ENCODE results near the gene PEMT.

DNA sequence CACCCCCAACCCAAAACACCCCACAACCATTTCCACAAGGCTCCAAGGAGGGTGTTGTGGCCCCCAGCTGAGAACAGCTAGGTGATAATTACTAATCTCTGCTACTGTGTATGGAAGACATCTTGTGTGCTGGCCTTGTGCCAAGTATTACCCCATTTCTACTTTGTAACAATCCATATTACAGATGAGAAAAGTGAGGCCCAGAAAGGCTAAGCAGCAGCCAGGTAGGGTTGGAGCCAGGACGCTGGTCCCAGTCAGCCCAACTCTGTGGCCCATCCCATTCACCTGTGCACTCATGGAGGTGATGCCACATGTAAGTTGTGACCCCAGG lies 12.4 kb upstream of the PEMT start:
- TF ChIP-seq, protein P1, sequence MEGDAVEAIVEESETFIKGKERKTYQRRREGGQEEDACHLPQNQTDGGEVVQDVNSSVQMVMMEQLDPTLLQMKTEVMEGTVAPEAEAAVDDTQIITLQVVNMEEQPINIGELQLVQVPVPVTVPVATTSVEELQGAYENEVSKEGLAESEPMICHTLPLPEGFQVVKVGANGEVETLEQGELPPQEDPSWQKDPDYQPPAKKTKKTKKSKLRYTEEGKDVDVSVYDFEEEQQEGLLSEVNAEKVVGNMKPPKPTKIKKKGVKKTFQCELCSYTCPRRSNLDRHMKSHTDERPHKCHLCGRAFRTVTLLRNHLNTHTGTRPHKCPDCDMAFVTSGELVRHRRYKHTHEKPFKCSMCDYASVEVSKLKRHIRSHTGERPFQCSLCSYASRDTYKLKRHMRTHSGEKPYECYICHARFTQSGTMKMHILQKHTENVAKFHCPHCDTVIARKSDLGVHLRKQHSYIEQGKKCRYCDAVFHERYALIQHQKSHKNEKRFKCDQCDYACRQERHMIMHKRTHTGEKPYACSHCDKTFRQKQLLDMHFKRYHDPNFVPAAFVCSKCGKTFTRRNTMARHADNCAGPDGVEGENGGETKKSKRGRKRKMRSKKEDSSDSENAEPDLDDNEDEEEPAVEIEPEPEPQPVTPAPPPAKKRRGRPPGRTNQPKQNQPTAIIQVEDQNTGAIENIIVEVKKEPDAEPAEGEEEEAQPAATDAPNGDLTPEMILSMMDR (conservative IDR thresholded peaks at IDR 0.05; ENCODE audit: low read depth in 2 of 2), result no peak
- no peak for TF ChIP-seq EZH2 (IDR thresholded peaks at IDR 0.05; ENCODE audit: low read depth, unreplicated experiment)
- no peak for TF ChIP-seq POLR2AphosphoS5 (IDR thresholded peaks at IDR 0.05; ENCODE audit: low read depth)
- TF ChIP-seq EZH2phosphoT487 (IDR thresholded peaks at IDR 0.05; ENCODE audit: unreplicated experiment), result no peak
- no peak for TF ChIP-seq JUNB (IDR thresholded peaks at IDR 0.05; ENCODE audit: unreplicated experiment)
- TF ChIP-seq CREB1 (CRISPR knock-in tag; IDR thresholded peaks at IDR 0.05; ENCODE audit: low read depth), result no peak
- TF ChIP-seq, protein P2, sequence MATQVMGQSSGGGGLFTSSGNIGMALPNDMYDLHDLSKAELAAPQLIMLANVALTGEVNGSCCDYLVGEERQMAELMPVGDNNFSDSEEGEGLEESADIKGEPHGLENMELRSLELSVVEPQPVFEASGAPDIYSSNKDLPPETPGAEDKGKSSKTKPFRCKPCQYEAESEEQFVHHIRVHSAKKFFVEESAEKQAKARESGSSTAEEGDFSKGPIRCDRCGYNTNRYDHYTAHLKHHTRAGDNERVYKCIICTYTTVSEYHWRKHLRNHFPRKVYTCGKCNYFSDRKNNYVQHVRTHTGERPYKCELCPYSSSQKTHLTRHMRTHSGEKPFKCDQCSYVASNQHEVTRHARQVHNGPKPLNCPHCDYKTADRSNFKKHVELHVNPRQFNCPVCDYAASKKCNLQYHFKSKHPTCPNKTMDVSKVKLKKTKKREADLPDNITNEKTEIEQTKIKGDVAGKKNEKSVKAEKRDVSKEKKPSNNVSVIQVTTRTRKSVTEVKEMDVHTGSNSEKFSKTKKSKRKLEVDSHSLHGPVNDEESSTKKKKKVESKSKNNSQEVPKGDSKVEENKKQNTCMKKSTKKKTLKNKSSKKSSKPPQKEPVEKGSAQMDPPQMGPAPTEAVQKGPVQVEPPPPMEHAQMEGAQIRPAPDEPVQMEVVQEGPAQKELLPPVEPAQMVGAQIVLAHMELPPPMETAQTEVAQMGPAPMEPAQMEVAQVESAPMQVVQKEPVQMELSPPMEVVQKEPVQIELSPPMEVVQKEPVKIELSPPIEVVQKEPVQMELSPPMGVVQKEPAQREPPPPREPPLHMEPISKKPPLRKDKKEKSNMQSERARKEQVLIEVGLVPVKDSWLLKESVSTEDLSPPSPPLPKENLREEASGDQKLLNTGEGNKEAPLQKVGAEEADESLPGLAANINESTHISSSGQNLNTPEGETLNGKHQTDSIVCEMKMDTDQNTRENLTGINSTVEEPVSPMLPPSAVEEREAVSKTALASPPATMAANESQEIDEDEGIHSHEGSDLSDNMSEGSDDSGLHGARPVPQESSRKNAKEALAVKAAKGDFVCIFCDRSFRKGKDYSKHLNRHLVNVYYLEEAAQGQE (IDR thresholded peaks at IDR 0.05; ENCODE audit: unreplicated experiment), result no peak
- no peak for TF ChIP-seq ZNF114 (CRISPR knock-in tag; IDR thresholded peaks at IDR 0.05)
- TF ChIP-seq ZNF331 (CRISPR knock-in tag; IDR thresholded peaks at IDR 0.05; ENCODE audit: low read depth), result no peak
- TF ChIP-seq, protein P3, sequence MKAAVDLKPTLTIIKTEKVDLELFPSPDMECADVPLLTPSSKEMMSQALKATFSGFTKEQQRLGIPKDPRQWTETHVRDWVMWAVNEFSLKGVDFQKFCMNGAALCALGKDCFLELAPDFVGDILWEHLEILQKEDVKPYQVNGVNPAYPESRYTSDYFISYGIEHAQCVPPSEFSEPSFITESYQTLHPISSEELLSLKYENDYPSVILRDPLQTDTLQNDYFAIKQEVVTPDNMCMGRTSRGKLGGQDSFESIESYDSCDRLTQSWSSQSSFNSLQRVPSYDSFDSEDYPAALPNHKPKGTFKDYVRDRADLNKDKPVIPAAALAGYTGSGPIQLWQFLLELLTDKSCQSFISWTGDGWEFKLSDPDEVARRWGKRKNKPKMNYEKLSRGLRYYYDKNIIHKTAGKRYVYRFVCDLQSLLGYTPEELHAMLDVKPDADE (IDR thresholded peaks at IDR 0.05), result no peak
- TF ChIP-seq NANOG (IDR thresholded peaks at IDR 0.05; ENCODE audit: borderline replicate concordance), result no peak
